Endometrium (tissue), 2 donors: Measurements from ENCODE around the gene RPS15.

Experiments
- FAIRE-seq: peaks from 2 replicates; lab custom pipeline; 2012; peaks lifted over from hg19 to GRCh38; lab: Jason Lieb, UNC
- donor health status: control.
- donor health status: control.

The RPS15 gene

DNA sequence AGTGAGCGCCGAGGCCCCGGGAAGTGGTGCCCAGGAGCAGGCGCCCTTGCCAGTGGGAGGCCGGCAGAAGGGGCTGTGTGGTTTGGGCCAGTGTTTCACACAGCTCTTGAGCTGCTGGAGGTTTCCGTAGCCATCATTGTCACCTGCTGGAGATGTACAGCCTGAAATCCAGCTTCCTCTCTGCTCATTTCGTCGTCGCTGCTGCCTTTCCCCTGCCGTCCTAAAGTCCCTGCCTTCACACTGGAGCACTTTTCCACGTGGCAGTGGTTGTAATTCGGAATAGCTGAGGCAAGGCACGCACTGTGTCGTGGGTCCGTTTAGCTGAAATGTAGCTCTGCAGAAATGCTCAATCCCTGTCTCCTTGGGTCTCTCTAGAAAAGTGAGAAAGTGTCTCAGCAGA is 17.6 kb upstream of the RPS15 start:
- FAIRE-seq = no peak

DNA sequence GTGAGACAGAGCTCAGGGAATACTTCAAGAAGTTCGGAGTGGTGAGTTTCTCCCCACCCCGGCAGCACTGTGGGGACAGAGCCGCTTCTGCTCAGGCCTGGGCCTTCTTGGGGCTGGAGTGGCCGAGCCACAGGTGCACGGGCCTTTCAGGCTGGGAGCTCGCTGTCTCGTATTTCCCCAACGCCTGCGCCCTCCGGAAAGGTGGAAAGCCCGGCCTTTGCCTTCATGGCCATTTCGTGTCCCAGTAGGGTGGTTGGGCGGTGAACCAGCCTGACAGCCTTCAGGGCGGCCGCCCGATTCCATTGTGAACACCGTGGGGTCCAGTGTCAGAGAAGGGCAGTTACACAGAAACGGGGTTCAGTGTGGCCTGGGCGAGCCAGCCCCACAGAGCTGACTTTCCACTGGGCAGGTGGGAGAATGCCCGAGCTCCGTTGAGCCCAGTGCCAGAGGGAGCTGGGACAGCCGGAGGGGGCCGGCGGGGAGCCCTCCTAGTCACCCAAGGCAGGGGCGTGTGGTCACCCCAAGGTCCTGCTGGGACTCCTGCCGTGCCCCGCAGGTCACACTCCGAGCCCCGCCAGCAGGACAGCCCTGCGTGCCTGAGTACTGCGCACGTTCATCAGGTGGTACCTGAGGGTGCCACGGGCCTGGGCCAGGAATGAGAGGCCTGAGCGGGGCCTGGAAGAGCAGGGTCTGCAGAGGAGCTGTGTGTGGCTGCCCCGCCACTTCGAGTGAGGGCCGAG is 16.8 kb upstream of the RPS15 start:
- FAIRE-seq = no peak

DNA sequence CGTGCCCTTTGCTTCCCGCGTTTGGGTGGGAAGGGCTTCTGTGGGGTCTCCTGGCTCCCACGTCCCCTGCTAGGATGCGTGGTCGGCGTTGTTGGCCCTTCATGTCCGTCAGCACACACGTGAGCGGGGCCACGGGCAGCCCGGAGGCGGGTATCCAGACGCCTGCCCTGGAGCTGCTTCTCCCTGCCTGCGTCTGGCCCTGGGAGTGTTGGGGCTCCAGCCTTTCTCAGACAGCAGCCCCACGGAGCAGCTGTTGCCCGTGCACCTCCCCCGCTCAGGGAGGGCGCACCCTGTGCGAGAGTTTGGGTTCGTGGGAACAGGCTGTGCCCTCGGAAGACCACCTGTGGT is 16.3 kb upstream of the RPS15 start:
- FAIRE-seq = no peak

DNA sequence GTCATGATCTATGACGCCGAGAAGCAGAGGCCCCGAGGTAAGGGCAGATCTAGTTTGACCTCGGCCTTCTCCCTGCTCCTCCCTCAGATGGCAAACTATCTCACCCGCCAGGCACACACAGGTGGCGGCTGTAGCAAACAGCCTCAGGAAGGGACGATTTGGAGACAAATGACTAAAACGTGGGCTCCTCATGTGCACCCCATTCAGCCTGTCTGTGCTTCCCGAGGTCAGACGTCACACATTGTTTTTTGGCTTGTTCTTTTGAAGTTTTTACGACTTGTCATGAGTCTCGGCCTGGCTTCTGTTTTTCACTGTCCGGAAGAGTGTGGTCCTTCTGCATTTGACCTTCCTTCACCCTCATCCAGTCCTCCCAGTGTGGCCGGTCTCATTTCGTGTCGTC is 15.8 kb upstream of the RPS15 start:
- peak; percentile 45 for FAIRE-seq

DNA sequence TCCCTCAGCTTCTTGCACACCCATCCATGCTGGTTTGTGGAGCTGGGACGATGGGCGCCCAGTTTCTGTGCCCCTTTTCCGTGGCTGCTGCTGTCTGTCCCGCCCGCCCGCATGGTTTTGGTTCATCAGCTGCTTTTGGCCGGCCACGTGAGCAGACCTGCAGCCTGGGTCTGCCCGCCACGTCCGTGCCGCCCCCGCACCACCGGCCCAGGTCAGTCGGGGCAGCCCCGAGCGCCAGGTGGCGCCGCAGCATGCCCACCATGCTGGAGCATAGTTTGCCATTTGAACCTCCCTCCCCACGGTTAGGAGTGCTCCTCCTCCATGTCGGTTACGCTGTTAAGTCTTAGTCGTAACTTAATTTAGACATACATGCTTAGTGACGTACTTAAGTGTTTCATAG is 15.3 kb upstream of the RPS15 start:
- no peak for FAIRE-seq

GRCh38 chr19:1423436-1424191 is 14.6 kb upstream of the RPS15 start:
- FAIRE-seq = no peak

GRCh38 chr19:1424192-1424955 is 13.8 kb upstream of the RPS15 start:
- no peak for FAIRE-seq

DNA sequence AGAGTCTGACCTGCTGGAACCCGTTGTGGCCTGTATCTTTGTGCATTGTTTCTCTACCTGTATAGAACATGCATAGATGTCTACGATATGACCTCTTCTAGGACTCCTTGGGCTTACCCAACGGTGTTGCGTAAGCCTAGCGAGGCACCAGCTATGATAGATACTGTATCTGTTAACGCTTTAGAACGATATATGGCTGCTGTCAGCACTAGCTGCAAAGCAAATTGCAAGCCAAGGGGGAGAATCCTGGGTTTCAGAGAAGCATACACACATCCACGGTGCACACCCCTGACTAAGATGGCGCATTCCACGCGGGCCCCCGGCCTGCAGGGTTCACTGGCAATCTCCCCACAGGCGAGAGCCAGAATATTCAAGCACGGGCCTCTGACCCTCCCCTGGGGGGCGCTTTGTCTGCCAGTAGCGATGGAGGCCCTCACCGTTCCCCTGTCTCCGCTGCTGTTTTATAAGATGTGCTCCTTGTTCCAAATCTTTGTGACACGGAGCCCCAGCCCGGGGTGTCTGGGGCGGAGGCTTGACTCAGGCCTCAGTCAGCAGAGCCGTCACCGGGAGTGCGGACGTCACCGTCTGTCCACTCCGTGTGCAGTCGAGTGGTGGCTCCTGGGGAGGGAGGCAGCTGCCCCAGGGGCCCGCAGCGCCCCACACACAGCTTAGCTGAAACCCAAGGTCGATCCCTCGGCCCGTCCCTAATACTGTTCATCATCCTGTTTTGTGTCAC is 12.9 kb upstream of the RPS15 start:
- FAIRE-seq = no peak

GRCh38 chr19:1425902-1426301 is 12.3 kb upstream of the RPS15 start:
- no peak for FAIRE-seq

- FAIRE-seq = no peak
Observed at GRCh38 chr19:1426736-1427135, 11.5 kb upstream of the RPS15 start.

- no peak for FAIRE-seq
Observed at GRCh38 chr19:1427221-1427920, 10.8 kb upstream of the RPS15 start.

DNA sequence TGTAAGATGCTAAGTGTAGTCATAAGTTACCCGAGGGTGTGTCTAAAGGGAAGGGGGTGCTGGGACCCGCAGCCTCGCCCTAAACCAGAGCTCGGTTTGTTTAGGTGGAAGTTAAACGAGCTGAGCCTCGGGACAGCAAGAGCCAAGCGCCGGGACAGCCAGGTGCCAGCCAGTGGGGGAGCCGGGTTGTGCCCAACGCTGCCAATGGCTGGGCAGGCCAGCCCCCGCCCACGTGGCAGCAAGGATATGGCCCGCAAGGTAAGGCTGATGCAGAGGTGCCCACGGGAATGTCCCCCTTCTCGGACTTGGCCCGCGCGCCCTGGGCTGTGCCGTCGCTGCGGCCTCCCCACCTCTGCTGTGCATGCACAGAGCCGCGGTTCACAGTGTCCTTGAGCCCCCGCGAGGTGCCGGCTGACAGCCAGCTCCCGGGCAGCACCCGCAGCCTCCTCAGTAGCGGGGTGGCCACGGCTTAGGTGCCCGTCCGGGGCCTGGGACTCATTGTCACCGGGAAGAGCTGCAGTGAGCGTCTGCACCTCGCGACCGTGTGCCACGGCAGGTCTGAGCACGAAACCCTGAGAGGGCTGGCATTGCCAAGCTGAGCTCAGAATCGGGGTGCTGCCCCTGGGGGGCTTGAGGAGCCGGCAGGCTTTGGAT is 9.3 kb upstream of the RPS15 start:
- FAIRE-seq = no peak

- no peak for FAIRE-seq
Observed at GRCh38 chr19:1429750-1430149, 8.4 kb upstream of the RPS15 start.

GRCh38 chr19:1430246-1430645 is 8.0 kb upstream of the RPS15 start:
- no peak for FAIRE-seq

GRCh38 chr19:1431759-1432506 is 6.3 kb upstream of the RPS15 start:
- no peak for FAIRE-seq

DNA sequence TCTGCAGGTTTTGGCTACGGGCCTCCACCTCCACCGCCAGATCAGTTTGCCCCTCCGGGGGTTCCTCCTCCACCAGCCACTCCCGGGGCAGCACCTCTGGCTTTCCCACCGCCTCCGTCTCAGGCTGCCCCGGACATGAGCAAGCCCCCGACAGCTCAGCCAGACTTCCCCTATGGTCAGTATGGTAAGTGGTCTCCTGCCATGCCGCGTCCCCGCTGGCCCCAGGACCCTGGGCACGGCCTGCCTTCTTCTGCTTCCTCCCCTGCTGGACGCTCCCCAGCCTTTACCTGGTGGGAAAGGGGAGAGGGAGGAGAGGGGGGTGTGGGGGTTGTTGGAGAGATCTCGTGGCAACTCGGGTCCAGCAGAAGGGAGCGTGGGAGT is 5.7 kb upstream of the RPS15 start:
- no peak for FAIRE-seq

DNA sequence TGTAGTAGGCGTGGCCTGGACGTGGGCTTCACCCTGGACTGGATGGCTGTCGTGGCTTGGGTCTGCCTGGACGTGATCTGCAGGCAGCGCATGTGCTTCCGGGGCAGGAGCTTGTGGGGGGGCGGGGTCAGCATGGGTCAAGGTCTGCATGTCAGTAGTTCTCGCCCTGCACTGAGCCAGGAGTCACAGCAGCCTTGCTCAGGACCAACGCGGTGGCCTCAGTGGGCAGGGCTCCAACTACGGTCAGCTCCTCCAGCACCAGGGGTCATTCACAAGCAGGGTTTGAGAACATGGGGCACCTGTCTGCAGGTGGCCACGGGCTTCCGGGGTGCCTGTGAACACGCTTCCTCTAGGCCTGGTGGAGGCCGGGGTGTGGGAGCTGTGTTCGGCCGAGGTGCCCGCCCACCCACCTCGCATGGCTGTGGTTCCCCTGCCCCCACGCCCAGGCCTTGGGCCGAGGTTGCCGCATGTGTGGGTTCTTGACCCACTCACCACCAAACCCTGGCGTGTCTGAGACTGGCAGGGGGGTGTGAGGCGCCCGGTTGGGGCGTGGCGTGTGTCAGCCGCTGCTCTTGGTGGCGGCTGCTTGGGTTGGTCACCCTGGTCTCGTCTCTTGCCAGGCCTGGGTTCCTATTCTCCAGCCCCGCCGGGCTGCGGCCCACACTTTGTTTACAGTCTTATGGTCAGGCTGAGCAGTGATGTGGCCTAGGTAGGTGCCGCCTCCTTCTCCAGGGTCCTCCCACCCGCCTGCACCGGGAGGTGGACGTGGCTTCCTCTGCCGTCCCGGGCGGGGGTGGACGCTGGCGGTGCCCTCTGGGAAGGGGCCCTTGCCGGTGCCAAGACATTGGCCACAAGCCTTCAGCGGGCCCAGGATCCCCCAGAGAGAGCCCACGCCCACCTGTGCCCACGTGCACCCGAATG is 4.8 kb upstream of the RPS15 start:
- no peak for FAIRE-seq

DNA sequence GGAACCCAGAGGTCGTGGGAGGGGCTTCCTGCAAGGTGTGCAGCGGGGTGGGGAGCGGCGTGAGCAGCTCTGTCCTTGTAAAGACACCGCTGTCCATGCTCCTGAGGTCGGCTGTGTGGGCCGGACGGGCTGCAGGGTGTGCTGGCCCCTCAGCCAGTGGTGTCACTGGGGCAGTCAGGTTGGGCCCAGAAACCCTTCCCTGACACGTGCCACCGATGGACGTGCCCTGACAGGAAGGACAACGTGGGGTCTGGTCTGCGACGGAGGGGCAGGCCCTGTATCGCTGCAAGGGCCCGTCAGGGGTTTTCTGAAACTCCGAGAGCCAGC is 4.2 kb upstream of the RPS15 start:
- no peak for FAIRE-seq

GRCh38 chr19:1434577-1435060 is 3.6 kb upstream of the RPS15 start:
- no peak for FAIRE-seq
